Measurements from ENCODE around the gene SSH2. TPM values are rescaled to one million over a fixed set of nuclear protein-coding genes. Genes with fewer than 3 reads are reported as not detected.
A peak's percentile ranks its signal among the peaks of the same experiment; 100 is the strongest.

The SSH2 gene
- polyA plus RNA-seq, 3 donors = 31.9 to 66.6 (median 54.0) TPM

DNA sequence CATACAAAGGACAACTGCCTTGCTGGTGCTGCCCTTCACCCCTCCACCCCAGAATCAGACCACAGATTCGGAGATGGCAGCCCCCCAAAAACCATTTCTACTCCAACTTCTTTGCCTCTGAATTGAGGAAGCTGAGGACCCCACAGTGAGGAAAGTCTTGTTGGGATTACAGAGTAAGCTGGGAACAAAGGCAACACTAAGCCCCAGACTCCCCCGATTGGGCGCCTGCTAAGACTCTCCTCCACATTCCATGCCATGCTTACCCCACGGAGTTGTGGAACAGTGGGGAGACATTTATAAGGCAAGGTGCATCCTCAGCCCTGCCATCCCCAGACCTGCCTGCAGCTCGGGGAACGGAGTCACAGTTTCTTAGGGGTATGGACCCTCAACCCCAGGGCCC is 342.4 kb downstream of the SSH2 start:
- H3K9me3 ChIP-seq (replicated peaks in 1 of 2; ENCODE audit: control insufficient read depth in 1 of 2, insufficient read depth in 1 of 2, low read length in 2 of 2) = no peaks in the 10 kb centered on the region
- intact Hi-C loops (cut with micrococcal nuclease) = loop anchor here in 1 of 2 donors (10.0 kb wide), 1 partner anchor 337 kb away; no protein-coding TSS in a partner anchor
- no CpG with 5 or more reads among the region's 6 CpGs for WGBS (ENCODE audit: insufficient coverage)

DNA sequence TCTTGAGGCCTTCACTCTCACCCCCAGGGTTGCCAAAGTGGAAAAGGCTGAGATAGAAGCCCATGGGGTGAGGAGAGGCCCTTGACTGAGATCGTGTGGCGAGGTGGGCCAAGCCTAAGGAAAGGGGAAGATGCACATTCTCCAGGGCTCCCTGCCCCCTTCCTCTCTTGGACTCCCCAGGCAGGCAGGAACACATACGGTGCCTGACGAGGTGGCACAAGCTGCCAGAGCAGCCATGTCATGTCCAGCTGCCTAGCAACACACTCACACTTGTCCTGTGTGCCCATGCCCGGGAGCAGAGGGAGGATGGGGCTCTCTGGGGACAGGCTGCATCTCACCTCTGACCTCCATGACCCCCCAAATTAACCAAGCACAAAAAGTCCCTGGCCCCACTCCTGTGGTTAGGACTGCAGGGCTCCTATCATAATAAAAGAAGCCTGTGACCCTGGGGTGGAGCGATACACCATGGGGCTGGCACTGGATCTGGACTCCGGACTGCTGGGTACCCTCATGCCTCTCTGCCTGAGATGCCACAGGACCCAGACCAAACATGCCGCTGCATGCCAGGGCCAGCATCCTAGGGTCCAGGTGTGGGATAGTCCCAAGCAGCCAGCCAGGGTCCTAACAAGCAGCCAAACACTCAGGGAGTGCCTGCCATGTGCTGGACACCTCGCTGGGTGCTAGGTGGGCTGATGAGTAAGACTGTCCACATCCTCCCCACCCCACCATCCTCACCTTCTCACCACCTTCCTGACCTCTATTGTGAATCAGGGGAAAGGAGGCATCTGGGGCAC is 343.2 kb downstream of the SSH2 start:
- peaks cover 11 to 20% of the 10 kb centered on the region in 2 donors for H3K36me3 Mint-ChIP-seq

More for the DNA sequence above, 342.4 kb downstream of the SSH2 start:
- Histone ChIP-seq H2AFZ (ENCODE audit: insufficient read depth, low read depth, low read length, poor library complexity, severe bottlenecking) (no peak overlapping the region), H3K27me3 (ENCODE audit: control insufficient read depth in 2 of 2, insufficient read depth in 2 of 2, low read length in 2 of 2) (peaks cover 0 to 11% of the 10 kb centered on the region in 2 donors), H3K4me2 (replicated peaks; ENCODE audit: extremely low read depth, low read length, poor library complexity, severe bottlenecking) (peak overlapping the region; percentile 82), H3K27ac (ENCODE audit: low read depth in 1 of 2, low read length in 2 of 2) (peak overlapping the region in 1 of 2 donors; percentile 38), H3K4me1 (ENCODE audit: control insufficient read depth in 1 of 2, insufficient read depth in 2 of 2, low read length in 2 of 2) (peaks cover 77 to 80% of the 10 kb centered on the region in 2 donors), H3K79me2 (ENCODE audit: insufficient read depth, low read length) (peaks cover 63% of the 10 kb centered on the region), H3K4me3 (replicated peaks in 1 of 3; ENCODE audit: low read depth in 2 of 3, low read length in 3 of 3) (peak overlapping the region in 1 of 3 experiments; percentile 79), H3K36me3 (replicated peaks in 1 of 2; ENCODE audit: control insufficient read depth in 1 of 2, insufficient read depth in 2 of 2, low read length in 2 of 2) (peaks cover 2 to 10% of the 10 kb centered on the region in 2 donors), H3K9ac (ENCODE audit: insufficient read depth, low read length, poor library complexity, severe bottlenecking) (peak overlapping the region; percentile 46), H4K20me1 (ENCODE audit: insufficient read depth, low read length) (peaks cover 61% of the 10 kb centered on the region)
- TF ChIP-seq, protein P1, sequence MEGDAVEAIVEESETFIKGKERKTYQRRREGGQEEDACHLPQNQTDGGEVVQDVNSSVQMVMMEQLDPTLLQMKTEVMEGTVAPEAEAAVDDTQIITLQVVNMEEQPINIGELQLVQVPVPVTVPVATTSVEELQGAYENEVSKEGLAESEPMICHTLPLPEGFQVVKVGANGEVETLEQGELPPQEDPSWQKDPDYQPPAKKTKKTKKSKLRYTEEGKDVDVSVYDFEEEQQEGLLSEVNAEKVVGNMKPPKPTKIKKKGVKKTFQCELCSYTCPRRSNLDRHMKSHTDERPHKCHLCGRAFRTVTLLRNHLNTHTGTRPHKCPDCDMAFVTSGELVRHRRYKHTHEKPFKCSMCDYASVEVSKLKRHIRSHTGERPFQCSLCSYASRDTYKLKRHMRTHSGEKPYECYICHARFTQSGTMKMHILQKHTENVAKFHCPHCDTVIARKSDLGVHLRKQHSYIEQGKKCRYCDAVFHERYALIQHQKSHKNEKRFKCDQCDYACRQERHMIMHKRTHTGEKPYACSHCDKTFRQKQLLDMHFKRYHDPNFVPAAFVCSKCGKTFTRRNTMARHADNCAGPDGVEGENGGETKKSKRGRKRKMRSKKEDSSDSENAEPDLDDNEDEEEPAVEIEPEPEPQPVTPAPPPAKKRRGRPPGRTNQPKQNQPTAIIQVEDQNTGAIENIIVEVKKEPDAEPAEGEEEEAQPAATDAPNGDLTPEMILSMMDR (IDR thresholded peaks at IDR 0.05) = no peak
- no peak for DNase-seq
- peaks cover 6 to 13% of the 10 kb centered on the region in 2 donors for H3K36me3 Mint-ChIP-seq
- H3K27ac Mint-ChIP-seq = peak overlapping the region in 1 of 7 donors; percentile 48
- peaks cover 77% of the 10 kb centered on the region for H3K4me1 Mint-ChIP-seq
- H3K4me3 Mint-ChIP-seq = peak overlapping the region; percentile 91 to 93
- peaks cover 6 to 21% (median 14%) of the 10 kb centered on the region in 3 donors for H3K27me3 Mint-ChIP-seq (ENCODE audit: low read depth in 3 of 3)
- peaks cover 0 to under 1% (median 0%) of the 10 kb centered on the region in 7 donors for H3K9me3 Mint-ChIP-seq

More for the DNA sequence above, 343.2 kb downstream of the SSH2 start:
- peak in 2 of 3 donors; percentile 29 to 45 for DNase-seq
- intact Hi-C loops (cut with micrococcal nuclease) = loop anchor here in 1 of 2 donors (10.0 kb wide), 1 partner anchor 338 kb away; no protein-coding TSS in a partner anchor
- TF ChIP-seq, protein P1 (IDR thresholded peaks at IDR 0.05) = no peak
- H2AFZ ChIP-seq (ENCODE audit: insufficient read depth, low read depth, low read length, poor library complexity, severe bottlenecking) = no peak overlapping the region
- H3K9ac ChIP-seq (ENCODE audit: insufficient read depth, low read length, poor library complexity, severe bottlenecking) = no peak overlapping the region
- peaks cover 70 to 73% of the 10 kb centered on the region in 2 donors for H3K4me1 ChIP-seq (ENCODE audit: control insufficient read depth in 1 of 2, insufficient read depth in 2 of 2, low read length in 2 of 2)
- peak overlapping the region in 1 of 2 donors; percentile 34 for H3K4me3 Mint-ChIP-seq
- peaks cover 70% of the 10 kb centered on the region for H3K4me1 Mint-ChIP-seq
- H4K20me1 ChIP-seq (ENCODE audit: insufficient read depth, low read length) = peaks cover 63% of the 10 kb centered on the region
- peaks cover 9 to 17% of the 10 kb centered on the region in 2 donors for H3K36me3 ChIP-seq (replicated peaks in 1 of 2; ENCODE audit: control insufficient read depth in 1 of 2, insufficient read depth in 2 of 2, low read length in 2 of 2)
- peaks cover 63% of the 10 kb centered on the region for H3K79me2 ChIP-seq (ENCODE audit: insufficient read depth, low read length)
- H3K27ac ChIP-seq (ENCODE audit: low read depth in 1 of 2, low read length in 2 of 2) = no peak overlapping the region
- H3K9me3 ChIP-seq (replicated peaks in 1 of 2; ENCODE audit: control insufficient read depth in 1 of 2, insufficient read depth in 1 of 2, low read length in 2 of 2) = no peaks in the 10 kb centered on the region
- H3K4me3 ChIP-seq (replicated peaks in 1 of 3; ENCODE audit: low read depth in 2 of 3, low read length in 3 of 3) = peak overlapping the region in 1 of 3 experiments; percentile 79
- H3K27me3 ChIP-seq (ENCODE audit: control insufficient read depth in 2 of 2, insufficient read depth in 2 of 2, low read length in 2 of 2) = peaks cover 0 to 4% of the 10 kb centered on the region in 2 donors
- 67% methylated on average over 5 of the region's 9 CpGs for WGBS (ENCODE audit: insufficient coverage)
- H3K27ac Mint-ChIP-seq = peak overlapping the region in 4 of 7 donors; percentile 18 to 61 (median 24)
- no peaks in the 10 kb centered on the region for H3K9me3 Mint-ChIP-seq
- peak overlapping the region; percentile 30 for H3K4me2 ChIP-seq (replicated peaks; ENCODE audit: extremely low read depth, low read length, poor library complexity, severe bottlenecking)
- peaks cover 2 to 16% (median 7%) of the 10 kb centered on the region in 3 donors for H3K27me3 Mint-ChIP-seq (ENCODE audit: low read depth in 3 of 3)
